Peyer's patch (tissue), 4 donors: ENCODE measurements around the gene POMT1. TPM values are rescaled to one million over a fixed set of nuclear protein-coding genes. Genes with fewer than 3 reads are reported as not detected.
"Not testable (repeated sequence)": the region's sequence is repeated elsewhere in the genome, so short reads cannot be mapped to it uniquely, and the experiment has no call there.

Experiments used
- DNase-seq, 3 donors: peaks; one replicate each; pipeline ENCODE4 v3.0.0-alpha.2; 2017 to 2019
- H3K27ac ChIP-seq, 4 donors: fragments of 200-600 bp; sonication (generic); one replicate each; pipeline ENCODE4 v1.5.1; 2016 to 2019
- H3K27me3 ChIP-seq, 2 donors: fragments of 200-600 bp; sonication (generic); one replicate each; pipeline ENCODE4 v1.5.1; 2019
- H3K36me3 ChIP-seq, 3 donors: fragments of 200-600 bp; sonication (generic); one replicate each; pipeline ENCODE4 v1.5.1; 2016 to 2019
- H3K4me1 ChIP-seq, 4 donors: fragments of 200-600 bp; sonication (generic); one replicate each; pipeline ENCODE4 v1.5.1; 2016 to 2019
- H3K4me3 ChIP-seq, 4 donors: fragments of 200-600 bp; sonication (generic); 1 replicate in 3 of 4; 2 replicates in 1 of 4; pipeline ENCODE4 v1.5.1; 2016 to 2019; ENCODE audit warnings: mild to moderate bottlenecking in 1 of 4
- H3K9me3 ChIP-seq, 4 donors: fragments of 200-600 bp; sonication (generic); one replicate each; pipeline ENCODE4 v1.5.1; 2016 to 2019; ENCODE audit warnings: mild to moderate bottlenecking in 1 of 4
- POLR2A ChIP-seq, 2 donors: fragments of 450-650 bp; IDR thresholded peaks; one replicate each; pipeline ENCODE4 v1.5.1; 2017; ENCODE audit warnings: antibody characterized with exemption in 2 of 2, mild to moderate bottlenecking in 2 of 2, moderate library complexity in 2 of 2
- total RNA-seq, 4 donors: library from RNA; depleted of rRNA; stranded (reverse); fragments of >200 nt; gene quantifications; one replicate each; pipeline ENCODE4 v1.1.0, GENCODE V29; 2016
- TF ChIP-seq, protein P1 (sequence below), 6 experiments: fragments of 450-650 bp in 4 of 6; fragments of 200-600 bp in 2 of 6; sonication (generic) in 1 of 6; IDR thresholded peaks; one replicate each; pipeline ENCODE4 v1.5.1; 2017 to 2019; ENCODE audit warnings: antibody characterized with exemption in 6 of 6, mild to moderate bottlenecking in 3 of 6, moderate library complexity in 1 of 6

Gene POMT1
- total RNA-seq, 4 donors from 2014 or later, result 37.1 to 94.8 (median 46.1) TPM

DNA sequence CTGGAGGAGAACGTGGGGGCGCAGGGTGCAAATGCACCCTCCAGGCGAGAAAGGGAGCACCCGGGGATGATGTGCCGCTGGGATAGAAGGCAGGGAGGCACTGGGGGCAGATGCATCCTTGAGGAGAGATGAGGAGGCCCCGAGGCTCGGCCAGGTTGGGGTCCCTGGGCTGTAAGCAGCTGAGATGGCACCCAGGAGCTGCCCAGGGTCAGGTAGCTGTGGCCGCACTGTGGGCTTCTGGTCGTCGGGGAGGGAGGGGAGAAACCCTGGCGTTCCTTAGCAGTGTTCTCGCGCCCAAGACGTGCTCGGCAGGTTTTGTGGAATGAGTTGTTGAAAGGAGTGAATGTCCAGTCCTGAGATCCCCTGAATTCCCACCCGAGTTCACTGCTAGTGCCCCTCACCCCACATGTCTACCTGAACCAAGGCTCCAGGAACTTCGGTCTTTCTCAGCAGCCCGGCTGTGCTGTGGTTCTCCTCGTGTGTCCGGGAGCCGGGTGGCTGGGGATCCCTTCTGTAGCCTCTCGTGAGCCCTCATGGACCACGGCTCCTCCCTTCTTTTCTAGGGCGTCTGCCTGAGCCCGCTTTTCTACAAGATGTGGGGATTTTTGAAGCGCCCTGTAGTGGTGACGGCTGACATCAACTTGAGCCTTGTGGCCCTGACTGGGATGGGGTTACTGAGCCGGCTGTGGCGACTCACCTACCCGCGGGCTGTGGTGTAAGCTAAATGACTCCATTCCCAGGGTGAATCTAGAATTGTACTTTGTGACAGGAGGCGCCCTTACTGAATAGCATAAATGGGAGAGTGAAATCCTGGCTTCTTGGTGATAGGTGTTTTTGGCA, 1.1 kb downstream of the POMT1 start:
- peak in 1 of 3 donors; percentile 62 for DNase-seq
- H3K27ac ChIP-seq, result peak overlapping the region in 1 of 4 donors; percentile 82
- TF ChIP-seq, protein P1, sequence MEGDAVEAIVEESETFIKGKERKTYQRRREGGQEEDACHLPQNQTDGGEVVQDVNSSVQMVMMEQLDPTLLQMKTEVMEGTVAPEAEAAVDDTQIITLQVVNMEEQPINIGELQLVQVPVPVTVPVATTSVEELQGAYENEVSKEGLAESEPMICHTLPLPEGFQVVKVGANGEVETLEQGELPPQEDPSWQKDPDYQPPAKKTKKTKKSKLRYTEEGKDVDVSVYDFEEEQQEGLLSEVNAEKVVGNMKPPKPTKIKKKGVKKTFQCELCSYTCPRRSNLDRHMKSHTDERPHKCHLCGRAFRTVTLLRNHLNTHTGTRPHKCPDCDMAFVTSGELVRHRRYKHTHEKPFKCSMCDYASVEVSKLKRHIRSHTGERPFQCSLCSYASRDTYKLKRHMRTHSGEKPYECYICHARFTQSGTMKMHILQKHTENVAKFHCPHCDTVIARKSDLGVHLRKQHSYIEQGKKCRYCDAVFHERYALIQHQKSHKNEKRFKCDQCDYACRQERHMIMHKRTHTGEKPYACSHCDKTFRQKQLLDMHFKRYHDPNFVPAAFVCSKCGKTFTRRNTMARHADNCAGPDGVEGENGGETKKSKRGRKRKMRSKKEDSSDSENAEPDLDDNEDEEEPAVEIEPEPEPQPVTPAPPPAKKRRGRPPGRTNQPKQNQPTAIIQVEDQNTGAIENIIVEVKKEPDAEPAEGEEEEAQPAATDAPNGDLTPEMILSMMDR (IDR thresholded peaks at IDR 0.05), result no peak
- TF ChIP-seq POLR2A (IDR thresholded peaks at IDR 0.05), result no peak

DNA sequence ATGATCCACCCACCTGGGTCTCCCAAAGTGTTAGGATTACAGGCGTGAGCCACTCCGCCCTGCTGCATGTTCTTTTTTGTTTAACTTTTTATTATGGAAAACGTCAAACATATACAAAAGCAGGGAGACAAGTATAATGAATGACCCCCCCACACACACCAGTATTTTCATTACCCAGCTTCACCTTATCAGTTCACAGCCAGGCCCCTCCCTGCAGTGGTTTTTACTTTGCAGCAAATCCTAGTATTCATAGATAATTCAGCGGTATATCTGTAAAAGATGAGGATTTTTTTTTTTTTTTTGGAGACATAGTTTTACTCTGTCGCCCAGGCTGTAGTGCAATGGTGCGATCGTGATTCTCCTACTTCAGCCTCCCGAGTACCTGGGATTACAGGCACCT, 2.3 kb downstream of the POMT1 start:
- H3K27me3 ChIP-seq, result no peaks in the 10 kb centered on the region
- peaks cover 0 to 21% (median 0%) of the 10 kb centered on the region in 3 donors for H3K36me3 ChIP-seq
- H3K9me3 ChIP-seq, result no peaks in the 10 kb centered on the region
- TF ChIP-seq, protein P1 (IDR thresholded peaks at IDR 0.05), result no peak
- TF ChIP-seq POLR2A (IDR thresholded peaks at IDR 0.05), result no peak
- peaks cover 0 to 29% (median 2%) of the 10 kb centered on the region in 4 donors for H3K4me1 ChIP-seq
- no peak overlapping the region for H3K4me3 ChIP-seq
- H3K27ac ChIP-seq, result no peak overlapping the region
- no peak for DNase-seq

More for the DNA sequence above, 1.1 kb downstream of the POMT1 start:
- peaks cover 0 to 16% (median 0%) of the 10 kb centered on the region in 3 donors for H3K36me3 ChIP-seq
- H3K9me3 ChIP-seq, result no peaks in the 10 kb centered on the region
- H3K4me3 ChIP-seq, result peak overlapping the region; percentile 73 to 92 (median 84)
- H3K27me3 ChIP-seq, result no peaks in the 10 kb centered on the region
- H3K4me1 ChIP-seq, result peaks cover 0 to 29% (median 2%) of the 10 kb centered on the region in 4 donors

DNA sequence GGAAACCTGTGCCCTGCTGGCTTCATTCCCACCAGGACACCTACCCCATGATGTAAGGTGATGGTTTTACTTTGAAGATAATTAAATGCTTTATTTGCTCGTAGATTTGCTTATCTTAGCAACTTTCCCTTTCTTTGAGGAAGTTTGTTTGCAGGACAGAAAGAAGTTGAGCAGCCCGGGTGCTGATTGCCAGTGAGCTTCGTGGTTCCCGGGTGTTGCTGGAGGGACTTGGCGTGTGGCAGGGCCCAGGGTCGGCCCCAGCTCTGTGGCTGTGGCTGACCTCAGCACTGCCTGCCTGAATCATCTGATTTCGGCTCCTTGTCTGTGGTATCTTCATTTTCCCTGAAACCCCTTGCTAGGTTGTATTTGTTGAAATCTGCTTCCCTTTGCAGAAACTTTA, 8.7 kb downstream of the POMT1 start:
- H3K4me3 ChIP-seq, result no peak overlapping the region
- no peaks in the 10 kb centered on the region for H3K27me3 ChIP-seq
- H3K27ac ChIP-seq, result no peak overlapping the region
- H3K9me3 ChIP-seq, result no peaks in the 10 kb centered on the region
- TF ChIP-seq, protein P1 (IDR thresholded peaks at IDR 0.05), result no peak
- TF ChIP-seq POLR2A (IDR thresholded peaks at IDR 0.05), result no peak
- H3K36me3 ChIP-seq, result peaks cover 0 to 79% (median 0%) of the 10 kb centered on the region in 3 donors
- H3K4me1 ChIP-seq, result no peaks in the 10 kb centered on the region
- DNase-seq, result no peak

DNA sequence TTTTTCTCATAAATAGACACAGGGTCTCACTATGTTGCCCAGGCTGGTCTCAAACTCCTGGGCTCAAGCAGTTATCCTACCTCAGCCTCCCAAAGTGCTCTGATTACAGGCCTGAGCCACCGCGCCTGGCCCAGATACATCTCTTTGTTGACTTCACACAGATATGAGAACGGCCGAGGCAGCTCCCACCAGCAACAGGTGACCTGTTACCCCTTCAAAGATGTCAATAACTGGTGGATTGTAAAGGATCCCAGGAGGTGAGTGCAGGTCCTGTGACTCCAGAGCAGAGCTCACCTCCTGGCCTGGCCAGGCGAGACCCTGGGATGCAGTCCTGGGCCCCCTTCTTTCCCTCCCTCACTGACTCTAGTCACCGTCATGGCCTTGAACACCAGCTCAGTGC, 9.2 kb downstream of the POMT1 start:
- Histone ChIP-seq H3K27ac (no peak overlapping the region), H3K27me3 (no peaks in the 10 kb centered on the region), H3K4me1 (no peaks in the 10 kb centered on the region), H3K36me3 (peaks cover 0 to 83% (median 0%) of the 10 kb centered on the region in 3 donors), H3K4me3 (no peak overlapping the region), H3K9me3 (no peaks in the 10 kb centered on the region)
- TF ChIP-seq, protein P1 (IDR thresholded peaks at IDR 0.05), result no peak
- TF ChIP-seq POLR2A (IDR thresholded peaks at IDR 0.05), result no peak
- no peak for DNase-seq

DNA sequence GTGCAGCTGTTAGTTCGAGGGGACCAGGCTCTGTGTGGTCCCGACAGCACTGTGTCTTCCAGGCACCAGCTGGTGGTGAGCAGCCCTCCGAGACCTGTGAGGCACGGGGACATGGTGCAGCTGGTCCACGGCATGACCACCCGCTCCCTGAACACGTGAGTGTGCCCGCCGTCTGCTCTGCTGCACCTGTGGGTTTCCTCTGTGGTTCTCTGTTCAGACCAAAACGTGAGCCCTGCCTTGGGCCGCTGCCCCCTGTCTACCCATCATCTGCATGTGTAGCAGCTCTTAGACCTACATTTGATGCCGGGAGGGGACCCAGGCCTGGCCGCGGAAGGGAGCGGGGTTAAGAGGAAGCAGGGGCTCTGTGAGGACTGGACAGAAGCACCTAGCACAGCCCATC, 10.5 kb downstream of the POMT1 start:
- DNase-seq, result no peak
- H3K4me1 ChIP-seq, result no peaks in the 10 kb centered on the region
- H3K4me3 ChIP-seq, result no peak overlapping the region
- no peaks in the 10 kb centered on the region for H3K9me3 ChIP-seq
- no peaks in the 10 kb centered on the region for H3K27me3 ChIP-seq
- TF ChIP-seq, protein P1 (IDR thresholded peaks at IDR 0.05), result no peak
- TF ChIP-seq POLR2A (IDR thresholded peaks at IDR 0.05), result no peak
- peaks cover 0 to 84% (median 0%) of the 10 kb centered on the region in 3 donors for H3K36me3 ChIP-seq
- H3K27ac ChIP-seq, result no peak overlapping the region

DNA sequence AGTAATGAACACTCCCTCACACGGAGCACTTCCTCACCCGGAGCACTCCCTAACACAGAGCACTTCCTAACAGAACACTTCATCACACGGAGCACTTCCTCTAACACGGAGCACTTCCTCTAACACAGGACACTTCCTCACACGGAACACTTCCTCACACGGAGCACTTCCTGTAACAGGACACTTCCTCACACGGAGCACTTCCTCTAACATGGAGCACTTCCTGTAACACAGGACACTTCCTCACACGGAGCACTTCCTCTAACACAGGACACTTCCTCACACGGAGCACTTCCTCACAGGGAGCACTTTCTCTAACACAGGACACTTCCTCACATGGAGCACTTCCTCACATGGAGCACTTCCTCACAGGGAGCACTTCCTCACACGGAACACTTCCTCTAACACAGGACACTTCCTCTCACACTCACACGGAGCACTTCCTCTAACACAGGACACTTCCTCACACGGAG, 12.9 kb downstream of the POMT1 start:
- not testable (repeated sequence) for H3K27me3 ChIP-seq, DNase-seq, H3K4me1 ChIP-seq, H3K9me3 ChIP-seq, H3K27ac ChIP-seq, H3K4me3 ChIP-seq
- H3K36me3 ChIP-seq, result peaks cover 0 to 88% (median 0%) of the 10 kb centered on the region in 3 donors
